Mesenchymal stem cell (in vitro differentiated cells and primary cell): Measurements from ENCODE around the gene API5.

Experiments
- DNase-seq: peaks from one replicate; pipeline ENCODE4 v3.0.0-alpha.2; 2013
- H2AFZ ChIP-seq: one replicate; pipeline ENCODE4 v1.6.1; 2013; ENCODE audit warnings: low read depth, mild to moderate bottlenecking, control low read depth, inconsistent platforms, low read length, moderate library complexity
- H2AK5ac ChIP-seq: 2 replicates; pipeline ENCODE4 v1.6.1; 2013; ENCODE audit warnings: low read length, moderate library complexity, mild to moderate bottlenecking, inconsistent platforms; ENCODE audit not compliant: severe bottlenecking
- H2BK120ac ChIP-seq: one replicate; pipeline ENCODE4 v1.6.1; 2013; ENCODE audit warnings: low read depth, mild to moderate bottlenecking, inconsistent platforms, low read length, moderate library complexity
- H2BK12ac ChIP-seq, 2 experiments: one replicate each; pipeline ENCODE4 v1.6.1; 2013; ENCODE audit warnings: inconsistent platforms in 2 of 2, low read length in 2 of 2, mild to moderate bottlenecking in 2 of 2, moderate library complexity in 2 of 2, control low read depth in 1 of 2
- H2BK15ac ChIP-seq: one replicate; pipeline ENCODE4 v1.6.1; 2013; ENCODE audit warnings: mild to moderate bottlenecking, low read depth, inconsistent platforms; ENCODE audit not compliant: poor library complexity, severe bottlenecking
- H2BK5ac ChIP-seq: 2 replicates; pipeline ENCODE4 v1.6.1; 2013; ENCODE audit warnings: low read depth, mild to moderate bottlenecking, low read length, control low read depth, inconsistent platforms; ENCODE audit not compliant: poor library complexity, severe bottlenecking
- H3K14ac ChIP-seq, 2 experiments: one replicate each; pipeline ENCODE4 v1.6.1; 2013; ENCODE audit warnings: inconsistent platforms in 2 of 2, low read length in 2 of 2, control low read depth in 1 of 2, mild to moderate bottlenecking in 1 of 2, moderate library complexity in 1 of 2
- H3K18ac ChIP-seq, 2 experiments: one replicate each; pipeline ENCODE4 v1.6.1; 2013; ENCODE audit warnings: inconsistent platforms in 2 of 2, low read length in 2 of 2, control low read depth in 1 of 2, low read depth in 1 of 2, mild to moderate bottlenecking in 1 of 2
- H3K23ac ChIP-seq, 2 experiments: one replicate each; pipeline ENCODE4 v1.6.1; 2013; ENCODE audit warnings: inconsistent platforms in 2 of 2, low read length in 2 of 2, mild to moderate bottlenecking in 2 of 2, moderate library complexity in 2 of 2, control low read depth in 1 of 2
- H3K27ac ChIP-seq: 2 replicates; pipeline ENCODE4 v1.5.1; 2013; ENCODE audit warnings: mild to moderate bottlenecking, moderate library complexity, low read length, control low read depth, inconsistent platforms; ENCODE audit not compliant: poor library complexity, severe bottlenecking
- H3K27me3 ChIP-seq, 2 experiments: 2 replicates each; pipeline versions ENCODE4 v1.6.1 to v1.7.0; 2013; ENCODE audit warnings: low read length in 2 of 2, mild to moderate bottlenecking in 2 of 2, moderate library complexity in 2 of 2, control low read depth in 1 of 2, inconsistent platforms in 1 of 2; ENCODE audit not compliant: control insufficient read depth in 1 of 2, insufficient read depth in 1 of 2
- H3K36me3 ChIP-seq, 2 experiments: 2 replicates each; pipeline versions ENCODE4 v1.6.1 to v1.7.0; 2013; ENCODE audit warnings: low read length in 2 of 2, control low read depth in 1 of 2, inconsistent platforms in 1 of 2, low read depth in 1 of 2, mild to moderate bottlenecking in 1 of 2; ENCODE audit not compliant: insufficient read depth in 2 of 2, control insufficient read depth in 1 of 2
- H3K4ac ChIP-seq, 2 experiments: one replicate each; pipeline ENCODE4 v1.6.1; 2013; ENCODE audit warnings: inconsistent platforms in 2 of 2, low read length in 2 of 2, mild to moderate bottlenecking in 2 of 2, moderate library complexity in 2 of 2, control low read depth in 1 of 2, low read depth in 1 of 2
- H3K4me1 ChIP-seq: 2 replicates; pipeline ENCODE4 v1.6.1; 2013; ENCODE audit warnings: low read depth, low read length, control low read depth; ENCODE audit not compliant: control insufficient read depth, insufficient read depth
- H3K4me2 ChIP-seq: 2 replicates; pipeline ENCODE4 v1.6.1; 2013; ENCODE audit warnings: low read length, mild to moderate bottlenecking, inconsistent platforms; ENCODE audit not compliant: poor library complexity, severe bottlenecking
- H3K4me3 ChIP-seq, 2 experiments: 2 replicates each; pipeline versions ENCODE4 v1.5.1 to v1.7.0; 2013; ENCODE audit warnings: low read length in 2 of 2, mild to moderate bottlenecking in 2 of 2, control low read depth in 1 of 2, low read depth in 1 of 2; ENCODE audit not compliant: insufficient read depth in 1 of 2
- H3K79me1 ChIP-seq: replicated peaks from 2 replicates; pipeline ENCODE4 v1.6.1; 2013; ENCODE audit warnings: mild to moderate bottlenecking, control low read depth, low read length, inconsistent platforms; ENCODE audit not compliant: poor library complexity, severe bottlenecking
- H3K9ac ChIP-seq: 2 replicates; pipeline ENCODE4 v1.7.0; 2013; ENCODE audit warnings: mild to moderate bottlenecking, low read length, moderate library complexity
- H3K9me3 ChIP-seq: 2 replicates; pipeline ENCODE4 v1.7.0; 2013; ENCODE audit warnings: mild to moderate bottlenecking, low read length; ENCODE audit not compliant: control insufficient read depth
- H4K8ac ChIP-seq: one replicate; pipeline ENCODE4 v1.6.1; 2013; ENCODE audit warnings: inconsistent platforms, mild to moderate bottlenecking, low read length, moderate library complexity
- H4K91ac ChIP-seq: one replicate; pipeline ENCODE4 v1.6.1; 2013; ENCODE audit warnings: mild to moderate bottlenecking, low read length, inconsistent platforms
- WGBS: methylation state at CpG from one replicate; pipeline ENCODE4 v1.1.7; 2013; ENCODE audit warnings: mixed read lengths; 5-methylcytosine and 5-hydroxymethylcytosine counted together

API5 gene

GRCh38 chr11:43367382-43368178 is 55.8 kb downstream of the API5 start:
- Histone ChIP-seq H3K9me3 (no peaks in the 10 kb centered on the region), H3K14ac (no peak overlapping the region)
- 78% methylated on average over 7 of the region's 7 CpGs for WGBS

GRCh38 chr11:43376065-43376464 is 64.3 kb downstream of the API5 start:
- H3K79me1 ChIP-seq: peaks cover 11% of the 10 kb centered on the region
- no peak overlapping the region for H3K4me3 ChIP-seq
- H3K9me3 ChIP-seq: no peaks in the 10 kb centered on the region
- H2BK120ac ChIP-seq: no peak overlapping the region
- no CpG with 5 or more reads among the region's 2 CpGs for WGBS
- no peaks in the 10 kb centered on the region for H3K27me3 ChIP-seq
- peak overlapping the region; percentile 67 for H3K9ac ChIP-seq
- no peak overlapping the region for H2AFZ ChIP-seq
- H3K23ac ChIP-seq: no peak overlapping the region
- H4K91ac ChIP-seq: no peak overlapping the region
- no peak overlapping the region for H3K18ac ChIP-seq
- H2BK12ac ChIP-seq: no peak overlapping the region
- DNase-seq: no peak
- no peak overlapping the region for H2AK5ac ChIP-seq
- H3K4me2 ChIP-seq: no peak overlapping the region
- no peak overlapping the region for H2BK15ac ChIP-seq
- H3K14ac ChIP-seq: no peak overlapping the region
- H3K4ac ChIP-seq: no peak overlapping the region
- H4K8ac ChIP-seq: no peak overlapping the region
- H3K27ac ChIP-seq: no peak overlapping the region
- no peak overlapping the region for H2BK5ac ChIP-seq
- peaks cover 8 to 34% of the 10 kb centered on the region in 2 experiments for H3K36me3 ChIP-seq
- H3K4me1 ChIP-seq: no peaks in the 10 kb centered on the region

More at GRCh38 chr11:43367382-43368178, 55.8 kb downstream of the API5 start:
- peak; percentile 29 for DNase-seq
- no peak overlapping the region for H3K18ac ChIP-seq
- no peak overlapping the region for H3K27ac ChIP-seq
- no peak overlapping the region for H2BK120ac ChIP-seq
- H3K4ac ChIP-seq: no peak overlapping the region
- H2BK15ac ChIP-seq: no peak overlapping the region
- H3K36me3 ChIP-seq: peaks cover 14 to 30% of the 10 kb centered on the region in 2 experiments
- H4K8ac ChIP-seq: no peak overlapping the region
- no peak overlapping the region for H3K4me3 ChIP-seq
- no peaks in the 10 kb centered on the region for H3K4me1 ChIP-seq
- no peak overlapping the region for H3K23ac ChIP-seq
- no peak overlapping the region for H2BK12ac ChIP-seq
- H2BK5ac ChIP-seq: no peak overlapping the region
- no peak overlapping the region for H4K91ac ChIP-seq
- H2AK5ac ChIP-seq: no peak overlapping the region
- H3K79me1 ChIP-seq: peaks cover 15% of the 10 kb centered on the region
- no peak overlapping the region for H3K9ac ChIP-seq
- no peaks in the 10 kb centered on the region for H3K27me3 ChIP-seq
- no peak overlapping the region for H3K4me2 ChIP-seq
- no peak overlapping the region for H2AFZ ChIP-seq

- Histone ChIP-seq H2BK15ac (no peak overlapping the region), H3K4me1 (no peaks in the 10 kb centered on the region), H2AFZ (no peak overlapping the region), H4K91ac (no peak overlapping the region), H3K27me3 (no peaks in the 10 kb centered on the region), H4K8ac (no peak overlapping the region), H3K23ac (no peak overlapping the region), H3K18ac (no peak overlapping the region), H2BK12ac (no peak overlapping the region), H3K14ac (no peak overlapping the region), H3K4me2 (no peak overlapping the region), H2AK5ac (no peak overlapping the region), H3K27ac (no peak overlapping the region), H3K79me1 (peaks cover 8% of the 10 kb centered on the region), H3K4ac (no peak overlapping the region), H3K9ac (peak overlapping the region; percentile 67), H3K36me3 (peaks cover 3 to 34% of the 10 kb centered on the region in 2 experiments), H3K9me3 (no peaks in the 10 kb centered on the region), H2BK120ac (no peak overlapping the region), H2BK5ac (no peak overlapping the region), H3K4me3 (no peak overlapping the region)
- WGBS: no CpG with 5 or more reads among the region's 2 CpGs
- DNase-seq: peak; percentile 85
Observed at GRCh38 chr11:43376594-43376993, 64.8 kb downstream of the API5 start.

GRCh38 chr11:43377389-43377788 is 65.6 kb downstream of the API5 start:
- H3K4me2 ChIP-seq: no peak overlapping the region
- H4K8ac ChIP-seq: no peak overlapping the region
- H3K18ac ChIP-seq: no peak overlapping the region
- H2BK5ac ChIP-seq: no peak overlapping the region
- no peaks in the 10 kb centered on the region for H3K27me3 ChIP-seq
- H3K9ac ChIP-seq: no peak overlapping the region
- no peaks in the 10 kb centered on the region for H3K4me1 ChIP-seq
- DNase-seq: no peak
- H3K4ac ChIP-seq: no peak overlapping the region
- no peak overlapping the region for H2AFZ ChIP-seq
- H4K91ac ChIP-seq: no peak overlapping the region
- H2BK12ac ChIP-seq: no peak overlapping the region
- H3K4me3 ChIP-seq: no peak overlapping the region
- H2BK120ac ChIP-seq: no peak overlapping the region
- peaks cover 3 to 35% of the 10 kb centered on the region in 2 experiments for H3K36me3 ChIP-seq
- no peaks in the 10 kb centered on the region for H3K9me3 ChIP-seq
- no peak overlapping the region for H2AK5ac ChIP-seq
- no peak overlapping the region for H3K23ac ChIP-seq
- no peak overlapping the region for H3K27ac ChIP-seq
- peaks cover 10% of the 10 kb centered on the region for H3K79me1 ChIP-seq
- no peak overlapping the region for H2BK15ac ChIP-seq
- H3K14ac ChIP-seq: no peak overlapping the region
